Gastrocnemius medialis (tissue), 4 donors: ENCODE results near the gene VSTM2L.

Experiments used
- CTCF ChIP-seq, 5 experiments: fragments of 450-650 bp in 3 of 5; fragments of 200-600 bp in 2 of 5; sonication (generic) in 2 of 5; IDR thresholded peaks in 4 of 5; conservative IDR thresholded peaks in 1 of 5; 1 replicate in 4 of 5; 2 replicates in 1 of 5; pipeline ENCODE4 v1.5.1; 2016 to 2019; ENCODE audit warnings: antibody characterized with exemption in 5 of 5, mild to moderate bottlenecking in 3 of 5, moderate library complexity in 3 of 5
- POLR2A ChIP-seq, 2 donors: fragments of 450-650 bp; IDR thresholded peaks; one replicate each; pipeline ENCODE4 v1.6.1; 2017; ENCODE audit warnings: antibody characterized with exemption in 2 of 2, mild to moderate bottlenecking in 2 of 2, moderate library complexity in 2 of 2

DNA sequence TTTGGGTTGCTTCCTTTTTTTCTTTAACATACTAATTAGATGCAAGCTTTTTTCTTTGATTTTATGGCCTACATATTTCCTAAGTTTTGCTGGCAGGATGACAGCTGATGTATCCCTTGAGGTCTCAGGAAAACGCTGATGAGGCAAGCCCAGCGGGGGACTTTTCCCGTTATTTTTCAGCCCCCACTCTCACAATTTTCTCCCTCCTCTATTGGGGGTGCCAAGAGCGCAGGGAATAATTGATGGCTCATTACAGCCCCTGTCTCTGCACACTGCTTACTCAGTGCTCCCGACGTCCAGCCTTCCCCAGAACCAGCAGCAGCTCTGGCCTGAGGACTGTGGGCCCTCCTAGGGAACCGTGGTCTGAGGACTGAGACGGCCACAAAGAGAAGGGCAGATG is 38.6 kb upstream of the VSTM2L start:
- TF ChIP-seq CTCF (IDR thresholded peaks at IDR 0.05 in 4 of 5, conservative IDR thresholded peaks at IDR 0.05 in 1 of 5) (no peak), POLR2A (IDR thresholded peaks at IDR 0.05) (no peak)
